ENCODE measurements around the gene ROBO3.

Gene ROBO3

GRCh38 chr11:124865181-124865901 lies at the start of gene ROBO3:
Gene ROBO3 (plus strand): TSS chr11:124865432. CDS start chr11:124865578, 146 bp downstream.
- DNase-seq (ENCODE audit: low read depth in 2 of 3, low spot score in 2 of 3): no peak

- no peak for DNase-seq (ENCODE audit: low read depth in 2 of 3, low spot score in 2 of 3)
Observed at GRCh38 chr11:124817036-124817435, 48.2 kb upstream of the ROBO3 start.

- DNase-seq (ENCODE audit: low read depth in 2 of 3, low spot score in 2 of 3): no peak
Observed at GRCh38 chr11:124821995-124822730, 43.1 kb upstream of the ROBO3 start.

DNA sequence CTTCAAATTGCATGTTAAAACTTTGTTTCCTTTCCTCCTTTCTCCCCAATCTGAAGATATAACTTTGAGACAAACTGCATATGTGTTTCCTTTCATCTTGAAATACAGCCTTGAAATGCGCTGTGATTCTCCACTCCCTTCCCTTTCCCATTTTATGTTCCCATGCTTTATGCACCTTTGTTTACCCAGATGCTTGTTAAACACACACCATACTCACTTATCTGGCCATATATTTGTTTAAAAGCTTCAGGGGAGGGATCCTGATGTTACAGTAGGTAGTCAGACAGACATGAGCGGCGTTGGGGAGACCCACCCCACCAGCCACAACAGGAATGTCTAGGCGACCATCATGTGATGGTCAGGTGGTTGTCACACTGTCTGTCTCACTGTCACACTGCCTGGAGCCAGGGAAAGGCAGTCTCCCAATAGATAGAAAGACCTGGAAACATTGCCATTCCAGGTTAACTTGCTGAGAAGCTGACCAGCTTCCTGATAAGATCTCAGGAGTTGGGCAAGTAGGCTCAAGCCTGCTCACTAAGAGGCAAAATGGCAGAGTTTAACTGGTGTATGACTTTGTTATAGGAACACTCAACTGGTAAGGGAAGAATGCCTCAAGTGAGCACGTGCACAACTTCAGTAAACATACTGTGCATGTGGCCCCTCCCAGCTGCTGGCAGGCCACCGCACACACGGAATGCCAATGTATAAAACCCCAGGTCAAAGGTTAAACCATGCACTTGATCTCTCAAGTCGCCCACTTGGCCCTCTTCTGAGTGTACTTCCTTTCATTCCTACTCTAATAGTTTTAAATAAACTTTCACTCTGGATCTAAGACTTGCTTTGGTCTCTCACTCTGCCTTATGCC lies 41.5 kb upstream of the ROBO3 start:
- DNase-seq (ENCODE audit: low read depth in 2 of 3, low spot score in 2 of 3): no peak

DNA sequence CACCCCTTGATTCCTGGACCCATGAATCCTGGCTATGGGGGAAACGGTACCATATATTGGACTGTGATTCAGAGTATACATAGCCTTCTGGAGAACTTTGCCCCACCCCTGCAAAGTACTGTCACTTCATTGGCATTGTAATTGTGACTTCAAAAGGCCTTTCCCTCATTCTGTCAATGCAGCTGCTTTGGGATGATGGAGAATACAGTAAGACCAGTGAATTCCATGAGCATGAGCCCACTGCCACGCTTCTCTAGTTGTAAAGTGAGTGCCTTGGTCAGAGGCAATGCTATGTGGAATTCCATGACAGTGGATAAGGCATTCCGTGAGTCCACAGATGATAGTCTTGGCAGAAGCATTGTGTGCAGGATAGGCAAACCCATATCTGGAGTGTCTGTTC lies 39.4 kb upstream of the ROBO3 start:
- no peak for DNase-seq (ENCODE audit: low read depth in 2 of 3, low spot score in 2 of 3)

GRCh38 chr11:124829986-124830385 lies 35.2 kb upstream of the ROBO3 start:
- DNase-seq (ENCODE audit: low read depth in 2 of 3, low spot score in 2 of 3): no peak

GRCh38 chr11:124830749-124831148 lies 34.5 kb upstream of the ROBO3 start:
- DNase-seq (ENCODE audit: low read depth in 2 of 3, low spot score in 2 of 3): no peak

- no peak for DNase-seq (ENCODE audit: low read depth in 2 of 3, low spot score in 2 of 3)
Observed at GRCh38 chr11:124831897-124832296, 33.3 kb upstream of the ROBO3 start.

GRCh38 chr11:124832571-124832970 lies 32.7 kb upstream of the ROBO3 start:
- no peak for DNase-seq (ENCODE audit: low read depth in 2 of 3, low spot score in 2 of 3)

- no peak for DNase-seq (ENCODE audit: low read depth in 2 of 3, low spot score in 2 of 3)
Observed at GRCh38 chr11:124834526-124835180, 30.6 kb upstream of the ROBO3 start.

DNA sequence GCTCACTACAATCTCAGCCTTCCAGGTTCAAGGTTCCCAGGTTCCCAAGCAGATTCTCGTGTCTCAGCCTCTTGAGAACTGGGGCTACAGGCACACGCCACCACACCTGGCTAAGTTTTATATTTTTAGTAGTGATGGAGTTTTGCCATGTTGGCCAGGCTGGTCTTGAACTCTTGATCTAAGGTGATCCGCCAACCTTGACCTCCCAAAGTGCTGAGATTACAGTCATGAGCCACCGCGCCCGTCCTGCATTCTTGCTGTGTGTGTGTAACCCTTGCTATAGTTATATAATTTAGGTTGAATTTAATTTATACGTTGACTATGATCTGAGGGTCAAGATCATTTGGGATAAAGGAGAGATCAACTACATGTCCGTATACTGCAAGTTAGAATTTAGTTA lies 29.3 kb upstream of the ROBO3 start:
- DNase-seq (ENCODE audit: low read depth in 2 of 3, low spot score in 2 of 3): no peak

GRCh38 chr11:124837491-124837856 lies 27.8 kb upstream of the ROBO3 start:
- DNase-seq (ENCODE audit: low read depth in 2 of 3, low spot score in 2 of 3): no peak

DNA sequence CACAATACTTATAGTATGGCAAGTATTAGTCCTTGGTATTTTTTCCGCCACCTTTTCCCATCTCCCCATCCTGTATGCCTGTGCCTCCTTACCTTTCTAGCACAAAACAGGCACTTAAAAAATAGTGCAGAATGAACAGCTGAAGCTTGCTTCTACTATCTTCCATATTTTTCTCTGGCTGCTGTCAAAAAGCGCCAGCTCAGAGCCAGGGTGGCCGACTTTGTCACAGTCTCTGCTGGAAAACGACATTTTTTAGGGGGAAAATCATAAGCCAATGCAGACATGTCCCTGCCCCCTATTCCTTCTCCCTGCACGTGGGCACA lies 26.5 kb upstream of the ROBO3 start:
- no peak for DNase-seq (ENCODE audit: low read depth in 2 of 3, low spot score in 2 of 3)

DNA sequence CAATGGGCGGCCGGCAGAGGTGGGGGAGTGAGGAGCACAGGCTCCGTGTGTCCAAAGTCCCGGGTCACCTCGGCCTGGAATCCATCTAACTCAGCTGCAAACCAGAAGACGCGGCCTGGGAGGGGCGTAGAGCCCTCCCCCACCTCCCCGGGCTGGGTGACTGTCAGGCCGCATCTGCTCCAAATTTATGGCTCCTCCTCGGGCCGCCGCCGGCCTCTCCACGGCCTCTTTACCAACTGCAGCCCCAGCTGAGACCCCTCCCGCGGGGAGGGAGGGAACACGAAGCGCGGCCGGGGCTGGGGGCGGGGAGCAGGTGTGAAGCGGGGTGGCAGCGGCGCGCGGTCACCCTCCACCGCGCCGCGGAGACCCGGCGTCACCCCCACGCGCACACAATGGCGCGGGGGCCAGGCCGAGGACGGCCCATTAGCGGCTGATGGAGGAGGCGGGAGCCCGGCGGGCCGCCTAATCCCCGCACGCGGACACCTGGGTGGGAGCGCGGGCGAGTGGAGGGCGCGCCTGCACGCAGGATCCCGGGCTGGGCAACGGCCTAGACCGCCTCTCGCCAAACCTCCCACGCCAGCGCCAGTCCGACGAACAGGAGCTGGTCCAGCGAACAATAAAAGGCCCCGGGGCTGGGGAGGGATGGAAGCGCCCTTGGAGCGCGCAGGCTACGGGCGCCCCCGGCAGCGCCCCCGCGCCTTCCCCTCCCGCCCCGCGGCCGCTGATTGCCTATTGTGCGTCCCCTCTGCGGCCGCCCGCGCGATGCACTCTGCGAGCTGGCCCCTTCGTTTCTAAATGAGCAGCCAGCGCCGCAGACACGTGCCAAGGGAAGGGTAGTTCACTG lies 25.9 kb upstream of the ROBO3 start:
- DNase-seq (ENCODE audit: low read depth in 2 of 3, low spot score in 2 of 3): no peak

DNA sequence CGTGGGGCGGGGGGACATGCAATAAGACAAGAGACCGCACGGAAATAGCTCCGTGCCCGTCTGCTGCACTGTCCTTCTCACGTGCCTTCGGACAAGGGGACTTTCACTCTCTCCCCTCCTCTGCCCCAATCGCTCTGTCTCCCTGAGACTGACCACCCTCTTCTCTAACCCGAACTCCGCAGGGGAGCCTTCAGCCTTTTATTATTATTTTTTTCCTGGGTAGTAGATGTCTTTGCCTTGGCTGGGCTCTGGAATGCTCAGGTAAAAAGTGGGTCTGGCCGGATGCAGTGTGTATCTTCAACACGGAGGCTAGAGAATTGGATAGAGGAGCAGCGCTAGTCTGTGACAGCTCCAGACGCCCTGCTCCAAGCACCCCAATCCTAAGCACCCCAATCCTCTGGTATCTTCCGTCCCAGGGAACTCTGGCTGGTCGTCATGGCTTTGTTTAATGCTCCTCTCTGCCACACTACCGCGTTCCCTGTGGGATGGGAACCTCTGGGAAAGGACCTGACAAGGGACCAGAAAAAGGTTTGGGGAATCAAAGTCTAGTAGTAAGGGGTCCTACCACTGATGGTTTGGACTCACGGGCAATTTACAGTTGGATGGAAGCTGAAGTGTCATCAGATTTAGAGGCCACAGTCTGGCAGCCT lies 25.1 kb upstream of the ROBO3 start:
- no peak for DNase-seq (ENCODE audit: low read depth in 2 of 3, low spot score in 2 of 3)

- DNase-seq (ENCODE audit: low read depth in 2 of 3, low spot score in 2 of 3): no peak
Observed at GRCh38 chr11:124840666-124841065, 24.6 kb upstream of the ROBO3 start.

DNA sequence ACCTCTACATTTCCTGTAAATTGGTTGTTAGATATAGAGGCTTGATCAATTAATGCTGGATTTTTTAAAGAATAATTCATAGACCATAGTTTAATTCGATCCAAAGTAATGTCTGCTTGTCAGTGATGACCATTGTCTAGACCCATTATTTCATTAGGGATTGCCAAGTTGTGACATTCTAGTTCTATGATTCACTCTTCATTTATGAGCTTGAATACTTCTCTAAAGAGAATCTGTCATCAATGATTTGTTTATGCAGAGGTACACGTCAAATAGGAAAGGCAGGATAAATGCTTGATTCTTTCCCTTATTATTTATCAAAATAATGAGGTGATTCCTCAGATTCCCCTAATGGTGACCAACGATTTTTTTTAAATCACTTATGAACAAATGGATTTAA lies 24.0 kb upstream of the ROBO3 start:
- no peak for DNase-seq (ENCODE audit: low read depth in 2 of 3, low spot score in 2 of 3)

DNA sequence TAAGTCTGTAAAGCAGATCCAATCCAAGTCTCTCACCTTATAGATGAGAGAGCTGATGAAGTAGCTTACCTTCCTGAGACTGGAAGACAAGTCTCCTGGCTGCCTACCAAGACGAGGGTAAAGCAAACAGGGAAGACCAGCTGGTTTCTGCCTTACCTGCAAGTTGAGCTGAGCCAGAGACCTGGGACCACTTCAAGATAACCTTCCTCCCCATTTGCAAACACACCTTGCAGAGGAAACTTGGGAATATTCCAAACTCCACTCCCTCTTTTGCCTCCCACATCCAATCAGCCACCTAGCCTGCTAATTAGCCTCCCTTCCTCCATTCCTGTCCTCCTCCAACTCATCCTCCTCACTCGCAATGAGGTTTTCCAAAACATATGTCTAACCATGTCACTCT lies 23.4 kb upstream of the ROBO3 start:
- no peak for DNase-seq (ENCODE audit: low read depth in 2 of 3, low spot score in 2 of 3)

DNA sequence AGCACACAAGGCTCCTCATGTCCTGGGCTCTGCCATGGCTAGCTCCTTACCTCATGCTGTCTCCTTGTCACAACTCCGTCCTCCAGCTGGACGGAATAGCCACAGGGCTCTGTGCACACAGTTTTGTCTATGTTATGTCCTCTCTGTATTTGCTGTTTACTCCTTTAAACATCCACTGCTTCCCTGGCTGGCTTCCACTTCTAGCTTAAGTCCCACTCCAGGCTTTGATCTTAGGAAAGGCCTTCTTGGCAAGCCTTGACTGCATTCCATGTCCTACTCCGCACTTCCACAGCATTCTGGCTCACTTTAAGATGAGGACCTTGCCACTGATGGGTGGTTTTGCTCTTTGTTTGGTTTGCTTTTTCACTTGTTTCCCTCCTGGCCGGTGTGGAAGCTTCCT lies 22.9 kb upstream of the ROBO3 start:
- no peak for DNase-seq (ENCODE audit: low read depth in 2 of 3, low spot score in 2 of 3)

DNA sequence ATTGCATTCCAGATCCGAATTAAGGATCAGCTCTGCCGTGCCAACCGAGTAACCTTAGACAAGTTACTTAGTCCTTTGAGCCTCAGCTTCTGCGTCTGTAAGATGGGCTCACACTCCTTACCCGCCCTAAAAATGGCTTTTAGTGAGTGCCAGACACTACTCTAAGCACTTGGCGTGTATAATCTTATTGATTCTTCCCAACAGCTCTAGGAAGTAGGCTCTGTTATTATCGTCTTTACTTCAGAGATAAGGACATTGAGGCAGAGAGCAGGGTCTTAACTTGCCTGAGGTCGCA lies 21.7 kb upstream of the ROBO3 start:
- no peak for DNase-seq (ENCODE audit: low read depth in 2 of 3, low spot score in 2 of 3)

All from activated CD8-positive, alpha-beta memory T cell treated with anti-CD3 and anti-CD28 coated beads for 48 hours (primary cell).